ENCODE measurements around the gene LCN6.
"Not testable (repeated sequence)": the region's sequence is repeated elsewhere in the genome, so short reads cannot be mapped to it uniquely, and the experiment has no call there.

LCN6 gene

GRCh38 chr9:136759001-136759400 lies 10.7 kb upstream of the LCN6 start:
- no peak for DNase-seq

- no peak for DNase-seq
These were observed 9.4 kb upstream of the LCN6 start for GRCh38 chr9:136757751-136758140.

- no peak for DNase-seq
These were observed 9.0 kb upstream of the LCN6 start for GRCh38 chr9:136757328-136757727.

- DNase-seq = no peak
These were observed 8.5 kb upstream of the LCN6 start for GRCh38 chr9:136756836-136757235.

- DNase-seq = no peak
These were observed 7.8 kb upstream of the LCN6 start for GRCh38 chr9:136756134-136756438.

GRCh38 chr9:136755302-136756133 lies 7.2 kb upstream of the LCN6 start:
- not testable (repeated sequence) for DNase-seq

GRCh38 chr9:136754626-136755301 lies 6.4 kb upstream of the LCN6 start:
- DNase-seq = no peak

- DNase-seq = no peak
These were observed 5.8 kb upstream of the LCN6 start for GRCh38 chr9:136754059-136754572.

GRCh38 chr9:136753371-136754058 lies 5.2 kb upstream of the LCN6 start:
- no peak for DNase-seq

- DNase-seq = no peak
These were observed 3.5 kb upstream of the LCN6 start for GRCh38 chr9:136751814-136752213.

GRCh38 chr9:136751244-136751643 lies 2.9 kb upstream of the LCN6 start:
- DNase-seq = no peak

GRCh38 chr9:136750526-136750925 lies 2.2 kb upstream of the LCN6 start:
- no peak for DNase-seq

GRCh38 chr9:136748666-136749611 lies 614 bp upstream of the LCN6 start:
- no peak for DNase-seq

GRCh38 chr9:136747161-136748060 lies 914 bp downstream of the LCN6 start:
- no peak for DNase-seq

GRCh38 chr9:136746621-136747020 lies 1.7 kb downstream of the LCN6 start:
- DNase-seq = no peak

- DNase-seq = no peak
These were observed 2.2 kb downstream of the LCN6 start for GRCh38 chr9:136746155-136746490.

- DNase-seq = no peak
These were observed 2.8 kb downstream of the LCN6 start for GRCh38 chr9:136745389-136746154.

GRCh38 chr9:136744773-136745172 lies 3.6 kb downstream of the LCN6 start:
- DNase-seq = no peak

- DNase-seq = no peak
These were observed 4.6 kb downstream of the LCN6 start for GRCh38 chr9:136743639-136744211.

- DNase-seq = no peak
These were observed 5.5 kb downstream of the LCN6 start, which contains the start of gene LCN10 for GRCh38 chr9:136742591-136743391. Gene LCN10, minus strand, starts transcription at chr9:136742940. Its CDS starts 37 bp downstream, at chr9:136742903.

Measured in stimulated activated naive CD4-positive, alpha-beta T cell treated with Interleukin-2 at 50 U/mL for 16 hours (primary cell).